ENCODE results near the gene RAB11A.

RAB11A gene

DNA sequence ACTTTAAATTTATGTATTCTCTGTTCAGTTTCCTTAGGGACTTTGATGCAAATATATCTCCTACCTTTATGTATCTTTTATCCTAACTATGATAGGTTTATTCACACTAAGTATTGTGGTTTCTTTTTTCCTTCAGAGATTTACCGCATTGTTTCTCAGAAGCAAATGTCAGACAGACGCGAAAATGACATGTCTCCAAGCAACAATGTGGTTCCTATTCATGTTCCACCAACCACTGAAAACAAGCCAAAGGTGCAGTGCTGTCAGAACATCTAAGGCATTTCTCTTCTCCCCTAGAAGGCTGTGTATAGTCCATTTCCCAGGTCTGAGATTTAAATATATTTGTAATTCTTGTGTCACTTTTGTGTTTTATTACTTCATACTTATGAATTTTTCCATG lies 18.3 kb downstream of the RAB11A start:
- no peak for FAIRE-seq

- no peak for FAIRE-seq
Measured at GRCh38 chr15:65888981-65889380, 19.7 kb downstream of the RAB11A start.

DNA sequence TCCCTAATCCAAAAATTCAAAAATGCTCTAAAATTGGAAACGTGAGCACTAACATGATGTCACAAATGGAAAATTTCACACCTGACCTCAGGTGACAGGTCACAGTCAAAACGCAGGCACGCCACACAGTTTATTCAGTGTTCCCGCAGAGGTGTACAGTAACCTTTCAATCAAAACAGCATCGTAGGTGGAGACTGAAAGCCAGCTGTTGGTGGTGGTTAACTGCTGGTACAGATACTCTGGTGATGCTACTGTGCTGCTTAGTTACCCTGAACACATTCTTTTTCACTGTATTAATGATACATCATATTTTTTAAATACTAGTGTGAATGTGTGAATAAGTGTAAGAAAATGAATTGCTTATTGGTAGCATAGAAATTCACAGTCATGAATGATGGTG lies 23.8 kb downstream of the RAB11A start:
- FAIRE-seq = no peak

GRCh38 chr15:65896236-65896635 lies 26.9 kb downstream of the RAB11A start:
- FAIRE-seq = no peak

GRCh38 chr15:65900488-65900887 lies 31.2 kb downstream of the RAB11A start:
- FAIRE-seq = no peak

DNA sequence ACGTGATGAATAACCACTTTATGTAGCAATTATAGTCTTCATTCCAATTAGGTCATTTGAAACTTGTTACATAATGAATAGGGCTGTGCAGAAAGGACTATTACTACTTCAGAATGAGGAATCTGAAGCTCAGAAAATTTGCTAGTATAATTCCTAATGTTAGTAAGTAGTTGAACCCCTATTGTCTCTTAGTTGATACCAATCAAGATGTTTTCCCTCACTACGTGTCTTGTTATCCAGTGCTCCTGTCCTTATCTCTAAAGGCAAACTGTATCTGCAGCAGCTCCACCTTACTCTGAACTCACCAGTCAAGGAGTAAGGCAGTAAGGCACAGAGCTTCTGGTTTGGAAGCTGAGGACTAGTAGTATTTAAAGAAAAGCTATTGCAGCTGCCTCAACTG lies 32.0 kb downstream of the RAB11A start:
- no peak for FAIRE-seq

DNA sequence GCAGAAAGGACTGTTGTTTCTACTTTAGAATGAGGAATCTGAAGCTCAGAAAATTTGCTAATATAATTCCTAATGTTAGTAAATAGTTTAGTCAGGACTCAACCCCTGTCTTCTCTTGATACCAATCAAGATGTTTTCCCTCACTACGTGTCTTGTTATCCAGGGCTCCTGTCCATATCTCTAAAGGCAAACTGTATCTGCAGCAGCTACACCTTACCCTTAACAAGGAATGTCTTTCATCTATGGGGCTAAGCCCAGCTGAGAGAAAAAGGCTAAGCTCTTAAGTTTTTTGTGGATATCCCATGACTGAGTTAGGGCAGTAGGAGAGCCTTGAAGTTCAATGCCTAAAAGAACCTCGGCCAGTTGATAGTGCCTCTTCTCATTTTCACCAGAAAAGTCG lies 32.5 kb downstream of the RAB11A start:
- FAIRE-seq = no peak

DNA sequence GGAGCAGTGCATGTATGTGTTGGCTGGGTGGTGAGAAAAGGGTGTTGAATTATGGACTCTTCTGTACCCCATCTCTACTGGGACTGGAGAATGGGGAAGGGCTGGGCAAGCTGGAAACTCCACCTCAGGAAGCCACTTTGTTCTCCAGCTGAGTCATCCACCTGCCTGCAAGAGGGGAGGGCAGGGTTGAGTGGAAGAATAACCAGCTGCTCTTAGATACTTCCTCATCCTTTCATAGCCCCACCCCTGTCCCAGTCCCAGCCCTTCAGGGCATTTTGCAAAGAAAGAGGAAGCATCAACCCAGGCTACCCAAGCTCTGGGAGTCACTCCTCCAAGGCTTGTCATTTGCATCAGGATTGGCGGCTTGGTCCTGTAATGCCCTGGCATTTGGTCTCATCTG lies 33.1 kb downstream of the RAB11A start:
- no peak for FAIRE-seq

- no peak for FAIRE-seq
Measured at GRCh38 chr15:65903296-65904073, 34.2 kb downstream of the RAB11A start.

DNA sequence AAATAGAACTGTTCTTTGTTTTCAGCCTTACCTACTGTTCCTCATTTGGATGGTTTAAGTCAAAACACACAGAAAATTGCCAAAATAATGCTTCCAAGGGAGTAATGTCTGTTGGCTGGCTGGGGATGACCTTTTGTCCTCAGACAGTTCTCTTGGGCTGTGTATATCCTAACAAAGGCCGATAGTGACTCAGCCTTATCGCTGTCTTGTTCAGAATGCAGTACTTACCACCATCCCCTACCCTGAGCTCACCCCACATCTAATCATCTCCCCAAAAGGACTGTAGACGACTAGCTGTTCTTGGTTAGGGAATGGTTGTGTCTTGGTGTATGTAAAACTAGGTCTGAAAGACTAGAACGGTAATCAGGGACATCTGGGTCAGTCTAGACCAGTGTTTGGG lies 35.0 kb downstream of the RAB11A start:
- FAIRE-seq = no peak

GRCh38 chr15:65906396-65906795 lies 37.1 kb downstream of the RAB11A start:
- no peak for FAIRE-seq

- no peak for FAIRE-seq
Measured at GRCh38 chr15:65907661-65908060, 38.4 kb downstream of the RAB11A start.

DNA sequence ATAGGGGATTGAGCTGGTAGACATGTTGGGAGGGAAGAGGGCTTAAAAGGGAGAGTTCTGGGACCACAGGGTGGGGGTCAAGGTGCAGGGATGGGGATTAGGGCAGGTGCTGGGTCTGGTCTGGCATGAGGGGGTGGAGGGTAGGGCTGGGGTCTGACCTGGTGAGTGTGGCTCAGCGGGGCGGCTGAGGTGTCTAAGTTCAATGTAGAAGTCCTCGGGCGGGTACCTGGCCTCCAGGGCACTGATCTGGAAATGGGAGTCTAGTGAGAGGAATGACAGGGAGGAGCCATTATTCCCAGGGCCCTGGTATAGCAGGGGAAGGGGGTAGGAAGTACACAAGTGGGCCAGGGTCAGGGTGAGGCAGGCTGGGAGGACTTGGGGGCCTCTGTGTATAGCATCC lies 39.6 kb downstream of the RAB11A start:
- no peak for FAIRE-seq

DNA sequence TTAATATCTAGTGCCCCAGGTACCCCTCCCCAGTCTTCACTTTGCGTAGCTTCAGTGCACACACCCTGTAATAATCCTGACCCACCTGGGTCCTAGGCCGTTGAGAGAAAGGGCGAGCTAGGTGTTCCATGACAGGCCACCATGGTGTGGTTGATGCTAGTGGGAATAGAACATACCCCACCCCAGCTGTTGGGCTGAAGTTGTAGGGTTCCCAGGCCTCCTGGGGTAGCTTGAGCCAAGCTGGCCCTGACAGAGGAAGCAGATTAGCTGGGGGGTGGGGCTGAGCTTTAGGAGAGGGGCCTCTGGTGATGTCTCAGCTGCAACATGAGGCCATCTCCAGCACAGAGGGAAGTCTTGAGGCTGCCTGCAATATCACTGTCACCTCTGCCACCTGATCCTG lies 40.5 kb downstream of the RAB11A start:
- FAIRE-seq = no peak

DNA sequence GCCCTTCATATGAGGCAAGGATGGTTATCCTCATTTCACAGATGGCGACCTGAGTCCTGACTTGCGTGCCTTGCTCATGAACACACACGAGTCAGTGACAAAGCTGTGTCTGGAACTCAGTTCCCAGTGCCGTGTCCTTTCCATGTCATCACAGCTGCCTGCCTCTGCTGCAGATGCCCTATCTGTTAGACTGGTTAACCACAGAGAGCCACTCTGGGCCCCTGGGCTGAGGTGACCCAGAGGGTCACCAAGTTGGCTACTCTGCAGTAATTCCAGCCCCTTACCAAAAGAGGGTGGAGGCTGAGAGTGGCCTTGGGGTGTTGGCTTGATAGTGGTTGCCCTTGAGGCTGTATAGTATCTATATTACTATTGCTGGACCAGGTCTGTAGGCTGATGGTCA lies 41.0 kb downstream of the RAB11A start:
- no peak for FAIRE-seq

- FAIRE-seq = no peak
Measured at GRCh38 chr15:65912235-65912634, 42.9 kb downstream of the RAB11A start.

DNA sequence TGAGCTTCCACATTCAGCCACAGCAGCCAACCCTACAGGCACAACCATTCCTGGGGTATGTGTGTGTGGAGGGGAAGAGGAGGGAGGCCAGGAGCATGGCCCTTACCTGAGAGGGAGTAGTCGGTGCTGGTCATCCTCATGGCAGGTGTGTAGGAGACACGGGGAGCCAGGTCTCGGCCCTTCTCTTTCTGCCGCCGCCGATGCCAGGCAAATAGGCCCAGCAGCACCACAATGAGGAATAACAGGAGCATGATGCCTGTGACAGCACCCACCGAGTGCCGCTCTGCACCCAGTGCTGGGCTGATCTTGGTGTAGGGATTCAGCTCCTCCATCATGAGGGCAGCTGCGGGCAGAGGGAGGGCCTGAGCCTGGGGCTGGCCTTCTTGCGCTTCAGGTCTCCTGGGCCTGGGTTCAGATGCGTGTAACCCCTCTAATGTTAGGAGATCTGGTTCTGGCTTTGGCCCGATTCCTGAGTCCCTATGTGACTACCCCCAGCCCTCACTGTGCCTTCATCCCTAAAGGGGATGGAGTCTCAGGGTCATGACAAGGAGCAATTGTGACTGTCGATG lies 44.4 kb downstream of the RAB11A start:
- FAIRE-seq = no peak

DNA sequence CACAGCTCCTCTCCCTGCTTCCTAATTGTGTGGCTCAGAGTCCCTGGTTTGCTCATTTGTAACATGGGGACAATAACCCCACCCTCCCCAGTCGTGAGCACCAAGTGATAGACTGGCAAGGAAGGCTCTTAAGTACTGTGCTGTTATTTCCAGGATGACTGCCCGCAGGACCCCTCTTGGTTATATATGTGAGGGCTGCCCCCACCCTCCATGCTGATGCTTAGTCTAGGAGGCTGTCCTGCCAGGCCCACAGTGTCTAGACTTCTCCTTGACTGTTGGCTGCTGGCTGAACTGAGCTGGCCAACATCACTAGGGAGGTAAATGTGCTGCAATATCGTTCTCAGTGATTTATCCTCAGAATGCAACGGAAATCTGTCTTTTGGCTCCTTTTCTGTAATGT lies 45.1 kb downstream of the RAB11A start:
- no peak for FAIRE-seq

- no peak for FAIRE-seq
Measured at GRCh38 chr15:65914981-65915925, 46.0 kb downstream of the RAB11A start.

- FAIRE-seq = no peak
Measured at GRCh38 chr15:65916041-65916663, 46.9 kb downstream of the RAB11A start.

DNA sequence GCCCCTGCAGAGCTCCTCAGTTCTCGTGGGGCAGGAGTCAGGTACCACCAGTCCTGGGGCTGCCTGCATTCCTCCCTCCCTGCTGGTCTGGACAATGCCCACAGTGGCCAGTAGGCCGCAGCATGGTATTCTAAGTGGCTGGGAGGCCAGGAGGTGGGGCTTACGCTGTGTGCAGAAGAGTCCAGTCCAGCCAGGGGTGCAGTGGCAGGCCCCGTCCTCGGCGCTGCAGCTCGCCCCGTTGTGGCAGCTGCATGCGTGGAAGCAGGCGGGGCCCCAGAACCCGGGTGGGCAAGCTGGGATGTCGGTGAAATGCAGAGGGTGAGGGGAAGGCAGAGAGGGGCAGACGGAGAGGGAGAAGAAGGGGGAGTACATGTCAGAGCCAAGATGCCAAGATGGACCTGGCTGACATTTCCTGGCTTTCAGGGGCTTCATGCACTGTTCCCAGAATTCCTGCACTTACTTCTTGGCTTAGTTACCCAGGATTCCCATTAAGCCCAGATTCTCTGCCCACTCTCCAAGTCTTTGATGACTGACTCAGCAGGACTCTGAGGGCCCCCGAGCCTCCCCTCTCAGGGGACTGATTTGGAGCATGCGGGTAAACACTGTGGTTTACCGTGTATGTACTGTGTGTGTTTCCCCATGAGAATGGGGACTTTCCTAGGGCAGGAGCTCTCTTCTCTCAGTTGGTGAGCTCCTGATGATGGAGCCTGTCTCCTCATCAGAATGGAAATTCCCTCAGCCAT lies 47.5 kb downstream of the RAB11A start:
- FAIRE-seq = no peak

DNA sequence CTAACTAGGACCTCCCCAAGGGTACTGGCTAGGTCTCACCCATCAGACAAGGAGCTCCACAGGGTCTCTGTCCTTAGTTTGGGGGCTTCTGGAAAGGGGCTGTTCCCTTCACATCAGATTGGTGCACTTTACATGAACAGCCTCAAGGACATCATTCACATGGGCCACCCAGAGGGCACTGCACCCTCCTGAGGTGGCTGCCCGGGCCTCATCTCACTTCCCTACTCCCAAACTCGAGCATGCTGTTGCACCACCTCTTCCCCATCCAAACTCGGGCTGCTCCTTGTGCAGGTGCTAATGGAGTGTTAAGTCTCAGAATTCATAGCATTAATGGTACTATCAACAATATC lies 48.1 kb downstream of the RAB11A start:
- FAIRE-seq = no peak

DNA sequence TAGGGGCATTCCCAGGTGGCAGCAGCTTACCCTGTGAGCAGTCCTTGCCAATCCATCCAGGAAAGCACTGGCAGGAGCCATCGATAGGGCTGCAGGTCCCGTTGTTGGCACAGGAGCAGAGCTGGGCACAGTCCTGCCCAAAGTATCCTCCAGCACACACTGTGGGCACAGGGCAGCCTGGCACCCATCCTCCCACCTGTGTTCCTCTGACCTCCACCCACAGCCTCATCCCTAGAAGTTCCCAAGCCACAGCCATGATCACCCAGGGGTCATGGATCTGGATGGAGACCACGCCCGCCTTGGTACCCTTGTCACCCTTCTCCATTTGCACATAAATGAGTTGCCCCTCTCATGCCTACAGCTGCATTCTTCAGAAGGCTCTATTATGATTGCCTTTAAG lies 48.6 kb downstream of the RAB11A start:
- no peak for FAIRE-seq
